ENCODE data around the gene EXTL1. TPM values are rescaled to one million over a fixed set of nuclear protein-coding genes. Genes with fewer than 3 reads are reported as not detected.

Gene EXTL1
- total and polyA plus RNA-seq, 2 donors = 0.09 to 0.14 TPM

- Histone ChIP-seq H3K27ac (ENCODE audit: low read depth in 1 of 2, low read length in 1 of 2) (no peak overlapping the region), H3K9me3 (ENCODE audit: control insufficient read depth in 2 of 2, insufficient read depth in 1 of 2, low read length in 1 of 2) (no peaks in the 10 kb centered on the region), H3K36me3 (ENCODE audit: control insufficient read depth in 2 of 2, insufficient read depth in 2 of 2, low read length in 1 of 2) (no peaks in the 10 kb centered on the region), H3K4me1 (ENCODE audit: control insufficient read depth in 2 of 2, insufficient read depth in 2 of 2, low read length in 2 of 2) (no peaks in the 10 kb centered on the region), H3K27me3 (ENCODE audit: control insufficient read depth in 2 of 2, insufficient read depth in 1 of 2, low read length in 1 of 2) (peaks cover 0 to 22% of the 10 kb centered on the region in 2 donors), H3K4me3 (ENCODE audit: low read length in 2 of 2) (no peak overlapping the region)
- no peak for DNase-seq (ENCODE audit: low read depth in 6 of 9, low spot score in 9 of 9)
- WGBS = 74% methylated on average over 8 of the region's 8 CpGs
These were observed 59.9 kb downstream of the EXTL1 start for GRCh38 chr1:26081267-26082019.

GRCh38 chr1:26082020-26082350 is 60.4 kb downstream of the EXTL1 start:
- DNase-seq (ENCODE audit: low read depth in 6 of 9, low spot score in 9 of 9) = no peak
- Histone ChIP-seq H3K9me3 (ENCODE audit: control insufficient read depth in 2 of 2, insufficient read depth in 1 of 2, low read length in 1 of 2) (no peaks in the 10 kb centered on the region), H3K4me3 (ENCODE audit: low read length in 2 of 2) (no peak overlapping the region), H3K27me3 (ENCODE audit: control insufficient read depth in 2 of 2, insufficient read depth in 1 of 2, low read length in 1 of 2) (peaks cover 0 to 22% of the 10 kb centered on the region in 2 donors), H3K36me3 (ENCODE audit: control insufficient read depth in 2 of 2, insufficient read depth in 2 of 2, low read length in 1 of 2) (no peaks in the 10 kb centered on the region), H3K27ac (ENCODE audit: low read depth in 1 of 2, low read length in 1 of 2) (no peak overlapping the region), H3K4me1 (ENCODE audit: control insufficient read depth in 2 of 2, insufficient read depth in 2 of 2, low read length in 2 of 2) (no peaks in the 10 kb centered on the region)
- WGBS = 95% methylated on average over 3 of the region's 3 CpGs

GRCh38 chr1:26083208-26083607 is 61.6 kb downstream of the EXTL1 start:
- Histone ChIP-seq H3K9me3 (ENCODE audit: control insufficient read depth in 2 of 2, insufficient read depth in 1 of 2, low read length in 1 of 2) (no peaks in the 10 kb centered on the region), H3K4me1 (ENCODE audit: control insufficient read depth in 2 of 2, insufficient read depth in 2 of 2, low read length in 2 of 2) (no peaks in the 10 kb centered on the region), H3K4me3 (ENCODE audit: low read length in 2 of 2) (no peak overlapping the region), H3K36me3 (ENCODE audit: control insufficient read depth in 2 of 2, insufficient read depth in 2 of 2, low read length in 1 of 2) (no peaks in the 10 kb centered on the region), H3K27ac (ENCODE audit: low read depth in 1 of 2, low read length in 1 of 2) (no peak overlapping the region), H3K27me3 (ENCODE audit: control insufficient read depth in 2 of 2, insufficient read depth in 1 of 2, low read length in 1 of 2) (peaks cover 0 to 20% of the 10 kb centered on the region in 2 donors)
- no peak for DNase-seq (ENCODE audit: low read depth in 6 of 9, low spot score in 9 of 9)
- 82% methylated on average over 5 of the region's 5 CpGs for WGBS

- H3K36me3 ChIP-seq (ENCODE audit: control insufficient read depth in 2 of 2, insufficient read depth in 2 of 2, low read length in 1 of 2) = no peaks in the 10 kb centered on the region
- H3K27me3 ChIP-seq (ENCODE audit: control insufficient read depth in 2 of 2, insufficient read depth in 1 of 2, low read length in 1 of 2) = peaks cover 0 to 14% of the 10 kb centered on the region in 2 donors
- H3K9me3 ChIP-seq (ENCODE audit: control insufficient read depth in 2 of 2, insufficient read depth in 1 of 2, low read length in 1 of 2) = no peaks in the 10 kb centered on the region
- no peaks in the 10 kb centered on the region for H3K4me1 ChIP-seq (ENCODE audit: control insufficient read depth in 2 of 2, insufficient read depth in 2 of 2, low read length in 2 of 2)
- no peak overlapping the region for H3K4me3 ChIP-seq (ENCODE audit: low read length in 2 of 2)
- WGBS = 84% methylated on average over 2 of the region's 2 CpGs
- no peak overlapping the region for H3K27ac ChIP-seq (ENCODE audit: low read depth in 1 of 2, low read length in 1 of 2)
- no peak for DNase-seq (ENCODE audit: low read depth in 6 of 9, low spot score in 9 of 9)
These were observed 62.6 kb downstream of the EXTL1 start for GRCh38 chr1:26084091-26084561.

GRCh38 chr1:26084844-26085243 is 63.3 kb downstream of the EXTL1 start:
- H3K27me3 ChIP-seq (ENCODE audit: control insufficient read depth in 2 of 2, insufficient read depth in 1 of 2, low read length in 1 of 2) = peaks cover 0 to 16% of the 10 kb centered on the region in 2 donors
- no peak overlapping the region for H3K4me3 ChIP-seq (ENCODE audit: low read length in 2 of 2)
- 72% methylated on average over 2 of the region's 2 CpGs for WGBS
- H3K27ac ChIP-seq (ENCODE audit: low read depth in 1 of 2, low read length in 1 of 2) = no peak overlapping the region
- no peaks in the 10 kb centered on the region for H3K9me3 ChIP-seq (ENCODE audit: control insufficient read depth in 2 of 2, insufficient read depth in 1 of 2, low read length in 1 of 2)
- H3K4me1 ChIP-seq (ENCODE audit: control insufficient read depth in 2 of 2, insufficient read depth in 2 of 2, low read length in 2 of 2) = no peaks in the 10 kb centered on the region
- no peak for DNase-seq (ENCODE audit: low read depth in 6 of 9, low spot score in 9 of 9)
- no peaks in the 10 kb centered on the region for H3K36me3 ChIP-seq (ENCODE audit: control insufficient read depth in 2 of 2, insufficient read depth in 2 of 2, low read length in 1 of 2)

Other genes starting within 250 kb of the EXTL1 start
- 4.8 TPM for gene SELENON, start 221.6 kb upstream of the EXTL1 start, total RNA-seq
- 17.4 TPM for gene SELENON, start 221.6 kb upstream of the EXTL1 start, polyA plus RNA-seq
- 21.5 TPM for gene MTFR1L, start 201.8 kb upstream of the EXTL1 start, total RNA-seq
- gene MTFR1L, start 201.8 kb upstream of the EXTL1 start, polyA plus RNA-seq = 53.9 TPM
- gene AUNIP, start 162.3 kb upstream of the EXTL1 start, total RNA-seq = 4.5 TPM
- 0.59 TPM for gene AUNIP, start 162.3 kb upstream of the EXTL1 start, polyA plus RNA-seq
- 2.5 TPM for gene PAQR7, start 146.1 kb upstream of the EXTL1 start, total RNA-seq
- gene PAQR7, start 146.1 kb upstream of the EXTL1 start, polyA plus RNA-seq = 2.9 TPM
- 1,468 TPM for gene STMN1, start 115.4 kb upstream of the EXTL1 start, total RNA-seq
- gene STMN1, start 115.4 kb upstream of the EXTL1 start, polyA plus RNA-seq = 472 TPM
- 73.1 TPM for gene PAFAH2, start 23.7 kb upstream of the EXTL1 start, total RNA-seq
- 28.2 TPM for gene PAFAH2, start 23.7 kb upstream of the EXTL1 start, polyA plus RNA-seq
- 0.05 TPM for gene SLC30A2, start 24.3 kb downstream of the EXTL1 start, total RNA-seq
- gene SLC30A2, start 24.3 kb downstream of the EXTL1 start, polyA plus RNA-seq = 0.41 TPM
- 0.09 TPM for gene TRIM63, start 45.9 kb downstream of the EXTL1 start, total RNA-seq
- 1.0 TPM for gene TRIM63, start 45.9 kb downstream of the EXTL1 start, polyA plus RNA-seq
- 11.9 TPM for gene PDIK1L, start 90.0 kb downstream of the EXTL1 start, total RNA-seq
- 6.1 TPM for gene PDIK1L, start 90.0 kb downstream of the EXTL1 start, polyA plus RNA-seq
- 0.38 TPM for gene FAM110D, start 137.3 kb downstream of the EXTL1 start, total RNA-seq
- gene FAM110D, start 137.3 kb downstream of the EXTL1 start, polyA plus RNA-seq = 2.4 TPM
- gene C1orf232, start 147.2 kb downstream of the EXTL1 start, total RNA-seq = not detected
- not detected for gene C1orf232, start 147.2 kb downstream of the EXTL1 start, polyA plus RNA-seq
- 17.4 TPM for gene ZNF593, start 148.1 kb downstream of the EXTL1 start, total RNA-seq
- 79.0 TPM for gene ZNF593, start 148.1 kb downstream of the EXTL1 start, polyA plus RNA-seq
- not detected for gene ZNF593OS, start 150.1 kb downstream of the EXTL1 start, total RNA-seq
- gene ZNF593OS, start 150.1 kb downstream of the EXTL1 start, polyA plus RNA-seq = 0.87 TPM
- 1.1 TPM for gene CNKSR1, start 155.7 kb downstream of the EXTL1 start, total RNA-seq
- gene CNKSR1, start 155.7 kb downstream of the EXTL1 start, polyA plus RNA-seq = 9.5 TPM
- gene CATSPER4, start 168.8 kb downstream of the EXTL1 start, total RNA-seq = not detected
- 0.07 TPM for gene CATSPER4, start 168.8 kb downstream of the EXTL1 start, polyA plus RNA-seq
- gene CEP85, start 212.4 kb downstream of the EXTL1 start, total RNA-seq = 18.7 TPM
- gene CEP85, start 212.4 kb downstream of the EXTL1 start, polyA plus RNA-seq = 9.7 TPM

Data from thymus (tissue), 11 donors.